Lung (tissue), 12 donors: ENCODE data around the gene FAM222A. TPM values are rescaled to one million over a fixed set of nuclear protein-coding genes. Genes with fewer than 3 reads are reported as not detected.

Experiments
- ATAC-seq: fragments of 200-7000 bp; cut with Tn5 transposase; one replicate; pipeline ENCODE4 v1.9.1; 2020; ENCODE audit warnings: moderate number of reproducible peaks; ENCODE audit not compliant: insufficient read depth, low FRiP score
- DNase-seq, 3 donors: peaks; one replicate each; pipeline ENCODE4 v3.0.0-alpha.2; 2013 to 2017
- H3K27ac ChIP-seq, 2 donors: one replicate each; pipeline ENCODE4 v1.5.1; 2013; ENCODE audit warnings: mild to moderate bottlenecking in 2 of 2, moderate library complexity in 2 of 2, control low read depth in 1 of 2, inconsistent platforms in 1 of 2, low read depth in 1 of 2, low read length in 1 of 2
- H3K27me3 ChIP-seq, 3 donors: one replicate each; pipeline ENCODE4 v1.5.1; 2013; ENCODE audit warnings: low read length in 2 of 3; ENCODE audit not compliant: control insufficient read depth in 3 of 3, insufficient read depth in 3 of 3
- H3K36me3 ChIP-seq, 4 donors: one replicate each; pipeline ENCODE4 v1.5.1; 2013; ENCODE audit warnings: low read length in 4 of 4, mild to moderate bottlenecking in 1 of 4, moderate library complexity in 1 of 4; ENCODE audit not compliant: control insufficient read depth in 4 of 4, insufficient read depth in 4 of 4
- H3K4me1 ChIP-seq, 5 donors: one replicate each; pipeline ENCODE4 v1.5.1; 2013; ENCODE audit warnings: low read length in 5 of 5, mild to moderate bottlenecking in 2 of 5, moderate library complexity in 1 of 5; ENCODE audit not compliant: control insufficient read depth in 5 of 5, insufficient read depth in 5 of 5
- H3K4me3 ChIP-seq: one replicate; pipeline ENCODE4 v1.5.1; 2013; ENCODE audit warnings: mild to moderate bottlenecking, control low read depth, moderate library complexity
- H3K9ac ChIP-seq, 2 donors: one replicate each; pipeline ENCODE4 v1.5.1; 2013; ENCODE audit warnings: low read length in 2 of 2, control low read depth in 1 of 2; ENCODE audit not compliant: insufficient read depth in 1 of 2
- H3K9me3 ChIP-seq, 4 donors: one replicate each; pipeline ENCODE4 v1.5.1; 2013; ENCODE audit warnings: low read length in 3 of 4, mild to moderate bottlenecking in 1 of 4, moderate library complexity in 1 of 4; ENCODE audit not compliant: control insufficient read depth in 4 of 4, insufficient read depth in 3 of 4
- CTCF ChIP-seq: IDR thresholded peaks from 2 replicates; pipeline ENCODE4 v1.5.1; 2012; ENCODE audit warnings: mild to moderate bottlenecking; ENCODE audit errors: control extremely low read depth, extremely low read depth
- WGBS, 2 donors: extraction: QIAGEN DNeasy Blood & Tissue Kit; methylation state at CpG; one replicate each; pipeline ENCODE4 v1.1.7; 2013; 5-methylcytosine and 5-hydroxymethylcytosine counted together
- polyA plus RNA-seq, 2 donors: library from polyadenylated mRNA; stranded (reverse); fragments of 200-250 nt; gene quantifications; one replicate each; pipeline ENCODE4 v1.2.1, GENCODE V29; 2013
- total RNA-seq, 2 donors: library from RNA; depleted of rRNA in 1 of 2; stranded (reverse); fragments of >200 nt in 1 of 2; gene quantifications; one replicate each; pipeline ENCODE4 v1.2.1, GENCODE V29; 2014 to 2021
- donor health status: control.
- donor health status: control.
- donor health status: Bipolar disorder and iron deficiency.
- donor health status: healthy.
- donor health status: DM: yes; HTN: yes; CAD: no.

The FAM222A gene
- total and polyA plus RNA-seq, 4 donors, result 0.28 to 2.6 (median 1.1) TPM

- ATAC-seq (no peak), DNase-seq (no peak)
- Histone ChIP-seq H3K9ac (no peak overlapping the region), H3K27me3 (peaks cover 0 to 4% (median 0%) of the 10 kb centered on the region in 3 donors), H3K27ac (no peak overlapping the region), H3K4me3 (no peak overlapping the region), H3K9me3 (peaks cover 0 to 5% (median 0%) of the 10 kb centered on the region in 4 donors), H3K36me3 (no peaks in the 10 kb centered on the region), H3K4me1 (peaks cover 0 to 10% (median 0%) of the 10 kb centered on the region in 5 donors)
- WGBS, 2 donors, result 70 to 76% methylated on average over 6 of the region's 6 CpGs
- TF ChIP-seq CTCF, result no peak
Measured at GRCh38 chr12:109696485-109697269, 16.9 kb upstream of the FAM222A start.

- no peak overlapping the region for H3K27ac ChIP-seq
- peaks cover 0 to 5% (median 0%) of the 10 kb centered on the region in 4 donors for H3K9me3 ChIP-seq
- peaks cover 0 to 10% (median 0%) of the 10 kb centered on the region in 5 donors for H3K4me1 ChIP-seq
- no peak for TF ChIP-seq CTCF
- no peaks in the 10 kb centered on the region for H3K36me3 ChIP-seq
- no peaks in the 10 kb centered on the region for H3K27me3 ChIP-seq
- no peak overlapping the region for H3K4me3 ChIP-seq
- H3K9ac ChIP-seq, result no peak overlapping the region
- no peak for DNase-seq
- 94 to 96% methylated on average over 2 of the region's 2 CpGs for WGBS, 2 donors
- ATAC-seq, result no peak
Measured at GRCh38 chr12:109697270-109697553, 16.4 kb upstream of the FAM222A start.

- DNase-seq (no peak), ATAC-seq (no peak)
- Histone ChIP-seq H3K27me3 (no peaks in the 10 kb centered on the region), H3K27ac (no peak overlapping the region), H3K4me1 (peaks cover 0 to 10% (median 0%) of the 10 kb centered on the region in 5 donors), H3K9ac (no peak overlapping the region), H3K36me3 (no peaks in the 10 kb centered on the region), H3K9me3 (peaks cover 0 to 5% (median 0%) of the 10 kb centered on the region in 4 donors), H3K4me3 (no peak overlapping the region)
- no peak for TF ChIP-seq CTCF
- 75 to 76% methylated on average over 11 of the region's 11 CpGs for WGBS, 2 donors
Measured at GRCh38 chr12:109697877-109698468, 15.7 kb upstream of the FAM222A start.
